GM12878 (cell line): ENCODE measurements around the gene LRWD1. TPM values are rescaled to one million over a fixed set of nuclear protein-coding genes. Genes with fewer than 3 reads are reported as not detected.

Experiments used
- ATAC-seq: fragments of 200-7000 bp; cut with Tn5 transposase; 3 replicates; pipeline ENCODE4 v1.9.1; 2020; ENCODE audit warnings: mild to moderate bottlenecking, moderate library complexity
- BruUV-seq: library from RNA; stranded (reverse); fragments of 400-500 nt; replicated peaks from 2 replicates; lab custom pipeline; 2021; lab: Mats Ljungman, UMichigan
- CTCF ChIA-PET: fragments of 300-600 bp; sonication (Branson Sonifier 250); formaldehyde crosslinking; extraction: SDS; loops from one replicate; lab custom pipeline; 2021; ENCODE audit warnings: inconsistent platforms; lab: Yijun Ruan, JAX
- POLR2A ChIA-PET: fragments of 350-600 bp; formaldehyde crosslinking; extraction: SDS; loops from one replicate; lab custom pipeline; 2021; ENCODE audit warnings: inconsistent platforms; lab: Charles Lee
- RAD21 ChIA-PET: fragments of 300-600 bp; sonication (Branson Sonifier 250); formaldehyde crosslinking; loops from one replicate; lab custom pipeline; 2023; ENCODE audit warnings: antibody characterized with exemption; ENCODE audit not compliant: unreplicated experiment; lab: Charles Lee
- SMC1A ChIA-PET: fragments of 300-600 bp; sonication (Branson Sonifier 250); formaldehyde crosslinking; loops from one replicate; lab custom pipeline; 2023; ENCODE audit not compliant: unreplicated experiment, uncharacterized antibody; lab: Charles Lee
- DNase-seq: peaks from one replicate; pipeline ENCODE4 v3.0.0-alpha.2; 2011; ENCODE audit warnings: low read depth, low spot score
- FAIRE-seq: peaks from 3 replicates; lab custom pipeline; 2011; peaks lifted over from hg19 to GRCh38; lab: Jason Lieb, UNC
- H2AFZ ChIP-seq: 2 replicates; pipeline ENCODE4 v1.6.0; 2011; ENCODE audit warnings: low read depth, low read length, control low read depth; ENCODE audit not compliant: control insufficient read depth
- H3K27ac ChIP-seq: 2 replicates; pipeline ENCODE4 v1.5.1; 2011; ENCODE audit warnings: control low read depth; ENCODE audit not compliant: control insufficient read depth, insufficient read depth
- H3K27me3 ChIP-seq, 2 experiments: replicated peaks in 1 of 2; 2 replicates each; pipeline versions ENCODE4 v1.6.0 to v1.6.1; 2011; ENCODE audit warnings: low read length in 1 of 2; ENCODE audit not compliant: control insufficient read depth in 2 of 2, insufficient read depth in 2 of 2
- H3K36me3 ChIP-seq, 2 experiments: 2 replicates each; pipeline ENCODE4 v1.5.1; 2011; ENCODE audit warnings: low read length in 1 of 2; ENCODE audit not compliant: control insufficient read depth in 2 of 2, insufficient read depth in 2 of 2
- H3K4me1 ChIP-seq: 2 replicates; pipeline ENCODE4 v1.6.1; 2011; ENCODE audit warnings: mild to moderate bottlenecking, low read length, moderate library complexity, mixed read lengths; ENCODE audit not compliant: control insufficient read depth, insufficient read depth
- H3K4me2 ChIP-seq: 2 replicates; pipeline ENCODE4 v1.6.0; 2011; ENCODE audit warnings: control low read depth; ENCODE audit not compliant: control insufficient read depth, insufficient read depth
- H3K4me3 ChIP-seq: fragments of 200-600 bp; sonication (generic); 2 replicates; pipeline ENCODE4 v1.5.1; 2016
- H3K79me2 ChIP-seq: 2 replicates; pipeline ENCODE4 v1.6.0; 2011; ENCODE audit warnings: low read length; ENCODE audit not compliant: control insufficient read depth, insufficient read depth
- H3K9ac ChIP-seq: 2 replicates; pipeline ENCODE4 v1.8.0; 2011; ENCODE audit warnings: low read length, control low read depth, mixed read lengths; ENCODE audit not compliant: control insufficient read depth, insufficient read depth
- H3K9me3 ChIP-seq: replicated peaks from 3 replicates; pipeline ENCODE4 v1.5.1; 2011; ENCODE audit warnings: mild to moderate bottlenecking, low read length; ENCODE audit not compliant: control insufficient read depth, insufficient read depth
- H4K20me1 ChIP-seq: 2 replicates; pipeline ENCODE4 v1.6.0; 2011; ENCODE audit not compliant: control insufficient read depth, insufficient read depth
- BHLHE40 ChIP-seq, 2 experiments: fragments of 450-650 bp in 1 of 2; IDR thresholded peaks; 2 replicates each; pipeline ENCODE4 v1.6.1; 2011 to 2017; ENCODE audit warnings: low read depth in 2 of 2, borderline replicate concordance in 1 of 2, improper control_type of control experiment in 1 of 2, low read length in 1 of 2, mild to moderate bottlenecking in 1 of 2
- BMI1 ChIP-seq: fragments of 450-650 bp; IDR thresholded peaks from 2 replicates; pipeline ENCODE4 v1.6.1; 2016; ENCODE audit warnings: mild to moderate bottlenecking, moderate library complexity, borderline replicate concordance
- BRCA1 ChIP-seq: IDR thresholded peaks from 2 replicates; pipeline ENCODE4 v1.6.1; 2011; ENCODE audit warnings: low read depth, low read length, improper control_type of control experiment
- CREB1 ChIP-seq: IDR thresholded peaks from 2 replicates; pipeline ENCODE4 v1.6.1; 2012; ENCODE audit warnings: low read depth, mild to moderate bottlenecking, inconsistent platforms
- EGR1 ChIP-seq, 2 experiments: IDR thresholded peaks; 1 replicate in 1 of 2; 2 replicates in 1 of 2; pipeline ENCODE4 v1.6.1; 2011 to 2012; ENCODE audit warnings: low read depth in 2 of 2, low read length in 2 of 2, borderline replicate concordance in 1 of 2, mild to moderate bottlenecking in 1 of 2, moderate library complexity in 1 of 2
- GATAD2B ChIP-seq: fragments of 450-650 bp; conservative IDR thresholded peaks from 2 replicates; pipeline ENCODE4 v1.6.1; 2017; ENCODE audit warnings: low read depth, mild to moderate bottlenecking, moderate library complexity
- NFXL1 ChIP-seq: fragments of 450-650 bp; IDR thresholded peaks from 2 replicates; pipeline ENCODE4 v1.6.1; 2017; ENCODE audit warnings: antibody characterized with exemption, mild to moderate bottlenecking, borderline replicate concordance
- POLR2A ChIP-seq: IDR thresholded peaks from 2 replicates; pipeline ENCODE4 v1.6.1; 2011; ENCODE audit warnings: low read depth, mild to moderate bottlenecking, low read length
- RAD51 ChIP-seq: fragments of 450-650 bp; IDR thresholded peaks from 2 replicates; pipeline ENCODE4 v1.6.1; 2016; ENCODE audit warnings: moderate library complexity, mild to moderate bottlenecking, inconsistent platforms
- SMAD5 ChIP-seq: IDR thresholded peaks from 2 replicates; pipeline ENCODE4 v1.6.1; 2016; ENCODE audit warnings: antibody characterized with exemption, low read depth
- SRF ChIP-seq, 2 experiments: IDR thresholded peaks; 2 replicates each; pipeline ENCODE4 v1.6.1; 2011; ENCODE audit warnings: low read depth in 2 of 2, low read length in 2 of 2, mild to moderate bottlenecking in 1 of 2, moderate library complexity in 1 of 2
- TCF3 ChIP-seq: IDR thresholded peaks from 2 replicates; pipeline ENCODE4 v1.6.1; 2012; ENCODE audit warnings: low read depth, mild to moderate bottlenecking, low read length, borderline replicate concordance; ENCODE audit not compliant: insufficient read depth
- YY1 ChIP-seq: IDR thresholded peaks from 2 replicates; pipeline ENCODE4 v1.6.1; 2011; ENCODE audit warnings: low read depth, mild to moderate bottlenecking, low read length
- WGBS: methylation state at CpG from one replicate; pipeline ENCODE4 v1.1.6; 2016; ENCODE audit warnings: low lambda C conversion rate; ENCODE audit not compliant: insufficient replicate concordance, insufficient coverage; ENCODE audit errors: missing lambda C conversion rate; 5-methylcytosine and 5-hydroxymethylcytosine counted together
- in situ Hi-C: fragments of 300-500 bp; cut with MboI; formaldehyde crosslinking; loops from 9 replicates; pipeline ENCODE4 v1.14.3; 2018; ENCODE audit warnings: mixed read lengths
- intact Hi-C: fragments of 100-400 bp; cut with micrococcal nuclease; formaldehyde crosslinking; loops from one replicate; pipeline ENCODE4 v1.14.2; 2022; ENCODE audit not compliant: unreplicated experiment
- polyA plus RNA-seq, 11 experiments: library from polyadenylated mRNA; depleted of rRNA in 4 of 11; unstranded in 6 of 11; stranded (reverse) in 5 of 11; fragments of >200 nt; fragmentation: Nextera tagmentation in 4 of 11; fragmentation: Illumina TruSeq in 1 of 11; extraction: Ambion mirVana in 4 of 11; extraction: Trizol in 1 of 11; gene quantifications; 1 replicate in 1 of 11; 2 replicates in 10 of 11; pipeline versions ENCODE4 v1.2.1 to v1.2.3, GENCODE V29; 2011 to 2016; ENCODE audit warnings: inconsistent platforms in 2 of 11, missing spikeins in 2 of 11, low read depth in 1 of 11
- total RNA-seq, 4 experiments: library from RNA; depleted of rRNA in 3 of 4; stranded (reverse); fragments of >200 nt in 3 of 4; fragmentation: Illumina TruSeq in 1 of 4; extraction: Trizol in 1 of 4; gene quantifications; 2 replicates each; pipeline versions ENCODE4 v1.2.1 to v1.2.3, GENCODE V29; 2013 to 2021
- TF ChIP-seq, protein P1 (sequence below): IDR thresholded peaks from 2 replicates; pipeline ENCODE4 v1.6.1; 2011; ENCODE audit warnings: mild to moderate bottlenecking, low read depth, low read length, moderate library complexity; ENCODE audit not compliant: insufficient replicate concordance
- TF ChIP-seq, protein P2 (sequence below): fragments of 450-650 bp; formaldehyde crosslinking; IDR thresholded peaks from 2 replicates; pipeline ENCODE4 v1.4.0; 2020; ENCODE audit warnings: mild to moderate bottlenecking, moderate library complexity
- TF ChIP-seq, protein P3 (sequence below): fragments of 450-650 bp; IDR thresholded peaks from 2 replicates; pipeline ENCODE4 v1.6.1; 2017; ENCODE audit warnings: borderline replicate concordance

The LRWD1 gene
- total and polyA plus RNA-seq, 10 of the 15 experiments (the other 5 are each of a cell fraction or from before 2014, with no cell fraction given), result 0.40 to 64.4 (median 26.1) TPM

- TF ChIP-seq POLR2A (peak; percentile 72), BHLHE40 (IDR thresholded peaks at IDR 0.05; ENCODE audit: borderline replicate concordance in 1 of 2, low read depth in 2 of 2, low read length in 1 of 2) (peak in 1 of 2 experiments; percentile 12; a peak in 1 of 4 replicates), CREB1 (0 out of 2 replicates have a peak, but pooled peaks have one; percentile 14), EGR1 (IDR thresholded peaks at IDR 0.05; ENCODE audit: borderline replicate concordance in 1 of 2, low read depth in 2 of 2, low read length in 2 of 2) (peak in 1 of 2 experiments; percentile 67; a peak in 1 of 3 replicates), TCF3 (0 out of 2 replicates have a peak, but pooled peaks have one; percentile 25), GATAD2B (0 out of 2 replicates have a peak, but pooled peaks have one; percentile 23), SMAD5 (no peak), BMI1 (no peak), YY1 (0 out of 2 replicates have a peak, but pooled peaks have one; percentile 38)
- TF ChIP-seq, protein P1, sequence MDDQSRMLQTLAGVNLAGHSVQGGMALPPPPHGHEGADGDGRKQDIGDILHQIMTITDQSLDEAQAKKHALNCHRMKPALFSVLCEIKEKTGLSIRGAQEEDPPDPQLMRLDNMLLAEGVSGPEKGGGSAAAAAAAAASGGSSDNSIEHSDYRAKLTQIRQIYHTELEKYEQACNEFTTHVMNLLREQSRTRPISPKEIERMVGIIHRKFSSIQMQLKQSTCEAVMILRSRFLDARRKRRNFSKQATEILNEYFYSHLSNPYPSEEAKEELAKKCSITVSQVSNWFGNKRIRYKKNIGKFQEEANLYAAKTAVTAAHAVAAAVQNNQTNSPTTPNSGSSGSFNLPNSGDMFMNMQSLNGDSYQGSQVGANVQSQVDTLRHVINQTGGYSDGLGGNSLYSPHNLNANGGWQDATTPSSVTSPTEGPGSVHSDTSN, result no peak
Measured at GRCh38 chr7:102450242-102450641, 14.5 kb upstream of the LRWD1 start (continued).

- SMC1A ChIA-PET, result no interaction called here
- no peak for TF ChIP-seq NFXL1
- no peak for TF ChIP-seq RAD51
- TF ChIP-seq, protein P2, sequence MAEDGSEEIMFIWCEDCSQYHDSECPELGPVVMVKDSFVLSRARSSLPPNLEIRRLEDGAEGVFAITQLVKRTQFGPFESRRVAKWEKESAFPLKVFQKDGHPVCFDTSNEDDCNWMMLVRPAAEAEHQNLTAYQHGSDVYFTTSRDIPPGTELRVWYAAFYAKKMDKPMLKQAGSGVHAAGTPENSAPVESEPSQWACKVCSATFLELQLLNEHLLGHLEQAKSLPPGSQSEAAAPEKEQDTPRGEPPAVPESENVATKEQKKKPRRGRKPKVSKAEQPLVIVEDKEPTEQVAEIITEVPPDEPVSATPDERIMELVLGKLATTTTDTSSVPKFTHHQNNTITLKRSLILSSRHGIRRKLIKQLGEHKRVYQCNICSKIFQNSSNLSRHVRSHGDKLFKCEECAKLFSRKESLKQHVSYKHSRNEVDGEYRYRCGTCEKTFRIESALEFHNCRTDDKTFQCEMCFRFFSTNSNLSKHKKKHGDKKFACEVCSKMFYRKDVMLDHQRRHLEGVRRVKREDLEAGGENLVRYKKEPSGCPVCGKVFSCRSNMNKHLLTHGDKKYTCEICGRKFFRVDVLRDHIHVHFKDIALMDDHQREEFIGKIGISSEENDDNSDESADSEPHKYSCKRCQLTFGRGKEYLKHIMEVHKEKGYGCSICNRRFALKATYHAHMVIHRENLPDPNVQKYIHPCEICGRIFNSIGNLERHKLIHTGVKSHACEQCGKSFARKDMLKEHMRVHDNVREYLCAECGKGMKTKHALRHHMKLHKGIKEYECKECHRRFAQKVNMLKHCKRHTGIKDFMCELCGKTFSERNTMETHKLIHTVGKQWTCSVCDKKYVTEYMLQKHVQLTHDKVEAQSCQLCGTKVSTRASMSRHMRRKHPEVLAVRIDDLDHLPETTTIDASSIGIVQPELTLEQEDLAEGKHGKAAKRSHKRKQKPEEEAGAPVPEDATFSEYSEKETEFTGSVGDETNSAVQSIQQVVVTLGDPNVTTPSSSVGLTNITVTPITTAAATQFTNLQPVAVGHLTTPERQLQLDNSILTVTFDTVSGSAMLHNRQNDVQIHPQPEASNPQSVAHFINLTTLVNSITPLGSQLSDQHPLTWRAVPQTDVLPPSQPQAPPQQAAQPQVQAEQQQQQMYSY (CRISPR knock-in tag), result no peak
- no peak for TF ChIP-seq SRF (IDR thresholded peaks at IDR 0.05; ENCODE audit: low read depth in 2 of 2, low read length in 2 of 2)
- no peak for TF ChIP-seq BRCA1
- TF ChIP-seq, protein P3, sequence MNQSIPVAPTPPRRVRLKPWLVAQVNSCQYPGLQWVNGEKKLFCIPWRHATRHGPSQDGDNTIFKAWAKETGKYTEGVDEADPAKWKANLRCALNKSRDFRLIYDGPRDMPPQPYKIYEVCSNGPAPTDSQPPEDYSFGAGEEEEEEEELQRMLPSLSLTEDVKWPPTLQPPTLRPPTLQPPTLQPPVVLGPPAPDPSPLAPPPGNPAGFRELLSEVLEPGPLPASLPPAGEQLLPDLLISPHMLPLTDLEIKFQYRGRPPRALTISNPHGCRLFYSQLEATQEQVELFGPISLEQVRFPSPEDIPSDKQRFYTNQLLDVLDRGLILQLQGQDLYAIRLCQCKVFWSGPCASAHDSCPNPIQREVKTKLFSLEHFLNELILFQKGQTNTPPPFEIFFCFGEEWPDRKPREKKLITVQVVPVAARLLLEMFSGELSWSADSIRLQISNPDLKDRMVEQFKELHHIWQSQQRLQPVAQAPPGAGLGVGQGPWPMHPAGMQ, result no peak
Measured at GRCh38 chr7:102451371-102452054, 13.3 kb upstream of the LRWD1 start.

More at GRCh38 chr7:102451371-102452054, 13.3 kb upstream of the LRWD1 start:
- Histone ChIP-seq H3K4me1 (no peaks in the 10 kb centered on the region), H4K20me1 (no peaks in the 10 kb centered on the region), H3K79me2 (no peaks in the 10 kb centered on the region; the same call in 1 of the 2 replicates), H3K9me3 (no peaks in the 10 kb centered on the region), H3K9ac (no peak overlapping the region), H3K36me3 (peaks cover 8 to 16% of the 10 kb centered on the region in 2 experiments; a peak in 3 of 4 replicates), H3K27me3 (no peaks in the 10 kb centered on the region), H2AFZ (no peak overlapping the region), H3K4me2 (no peak overlapping the region), H3K27ac (no peak overlapping the region), H3K4me3 (no peak overlapping the region)
- intact Hi-C loops, result no loop called here
- WGBS, result 74% methylated on average over 23 of the region's 23 CpGs
- BruUV-seq, result no TSS peak
- FAIRE-seq (no peak), ATAC-seq (no peak), DNase-seq (no peak)
- ChIA-PET POLR2A (interaction anchor here (2.0 kb wide), 1 partner anchor 14 kb away, joined by 4 read pairs; no protein-coding TSS in a partner anchor), CTCF (interaction anchor here (1.7 to 5.4 kb wide), 4 partner anchors 13 to 60 kb away, joined by 4 to 101 read pairs (median 32); partner anchors contain the start of genes ALKBH4 and LRWD1), RAD21 (interaction anchor here (1.2 to 1.9 kb wide), 3 partner anchors 40 to 47 kb away, joined by 3 to 13 read pairs (median 6); no protein-coding TSS in a partner anchor)
- in situ Hi-C loops, result loop anchor here (5.0 to 10.0 kb wide), 2 partner anchors 47 to 164 kb away; partner anchors contain the start of gene SH2B2
